Astrocyte of the spinal cord (primary cell): ENCODE data around the gene OSBPL7.

Experiments
- DNase-seq: peaks from one replicate; pipeline ENCODE4 v3.0.0; 2011; ENCODE audit warnings: low read depth, low spot score
- H3K4me3 ChIP-seq: 2 replicates; pipeline ENCODE4 v1.5.1; 2011; ENCODE audit warnings: low read depth, mild to moderate bottlenecking, low read length, moderate library complexity
- in situ Hi-C: cut with HindIII; loops from 2 replicates; pipeline ENCODE4 v1.10.0; 2017; ENCODE audit warnings: low sequenced_read_pairs
- TF ChIP-seq, protein P1 (sequence below): IDR thresholded peaks from 2 replicates; pipeline ENCODE4 v1.5.1; 2012; ENCODE audit warnings: low read depth, mild to moderate bottlenecking, low read length, inconsistent platforms

The OSBPL7 gene

DNA sequence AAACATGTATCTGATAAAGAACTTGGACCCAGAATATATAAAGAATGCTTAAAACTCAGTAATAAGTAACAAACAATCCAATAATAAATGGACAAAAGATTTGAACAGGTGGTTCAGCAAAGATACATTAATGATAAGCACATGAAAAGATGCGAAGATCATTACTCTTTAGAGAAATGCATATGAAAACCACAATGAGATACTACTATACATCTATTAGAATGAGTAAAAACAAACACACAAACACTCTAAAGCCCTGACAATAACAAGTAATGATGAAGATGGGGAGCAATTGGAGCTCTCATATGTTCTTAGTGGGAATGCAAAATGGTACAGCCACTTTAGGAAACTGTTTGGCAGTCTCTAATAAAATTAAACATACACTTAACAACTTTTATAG lies 29.1 kb downstream of the OSBPL7 start:
- in situ Hi-C loops, result no loop called here
- TF ChIP-seq, protein P1, sequence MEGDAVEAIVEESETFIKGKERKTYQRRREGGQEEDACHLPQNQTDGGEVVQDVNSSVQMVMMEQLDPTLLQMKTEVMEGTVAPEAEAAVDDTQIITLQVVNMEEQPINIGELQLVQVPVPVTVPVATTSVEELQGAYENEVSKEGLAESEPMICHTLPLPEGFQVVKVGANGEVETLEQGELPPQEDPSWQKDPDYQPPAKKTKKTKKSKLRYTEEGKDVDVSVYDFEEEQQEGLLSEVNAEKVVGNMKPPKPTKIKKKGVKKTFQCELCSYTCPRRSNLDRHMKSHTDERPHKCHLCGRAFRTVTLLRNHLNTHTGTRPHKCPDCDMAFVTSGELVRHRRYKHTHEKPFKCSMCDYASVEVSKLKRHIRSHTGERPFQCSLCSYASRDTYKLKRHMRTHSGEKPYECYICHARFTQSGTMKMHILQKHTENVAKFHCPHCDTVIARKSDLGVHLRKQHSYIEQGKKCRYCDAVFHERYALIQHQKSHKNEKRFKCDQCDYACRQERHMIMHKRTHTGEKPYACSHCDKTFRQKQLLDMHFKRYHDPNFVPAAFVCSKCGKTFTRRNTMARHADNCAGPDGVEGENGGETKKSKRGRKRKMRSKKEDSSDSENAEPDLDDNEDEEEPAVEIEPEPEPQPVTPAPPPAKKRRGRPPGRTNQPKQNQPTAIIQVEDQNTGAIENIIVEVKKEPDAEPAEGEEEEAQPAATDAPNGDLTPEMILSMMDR, result no peak
- no peak overlapping the region for H3K4me3 ChIP-seq
- DNase-seq, result no peak

DNA sequence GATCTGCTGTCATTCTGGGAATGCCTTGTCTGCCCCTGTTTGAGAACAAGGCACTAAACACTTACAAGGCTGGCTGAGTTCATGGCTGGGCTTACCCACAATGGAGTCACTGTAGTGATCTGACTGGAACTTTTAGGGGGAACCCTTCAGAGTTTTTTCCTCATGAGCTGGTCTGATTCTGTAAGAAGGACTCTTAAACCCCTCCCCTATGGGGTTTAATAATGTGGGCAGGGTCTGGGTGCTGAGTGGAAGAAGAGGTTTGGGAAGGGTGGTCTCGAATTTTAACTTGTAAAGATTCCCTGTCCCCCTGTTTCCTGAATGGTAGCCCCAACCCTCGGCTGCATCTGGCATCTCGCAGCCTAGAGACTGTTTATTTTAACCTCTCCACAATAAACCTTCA lies 30.6 kb downstream of the OSBPL7 start:
- TF ChIP-seq, protein P1, result no peak
- in situ Hi-C loops, result no loop called here
- no peak for DNase-seq
- no peak overlapping the region for H3K4me3 ChIP-seq

DNA sequence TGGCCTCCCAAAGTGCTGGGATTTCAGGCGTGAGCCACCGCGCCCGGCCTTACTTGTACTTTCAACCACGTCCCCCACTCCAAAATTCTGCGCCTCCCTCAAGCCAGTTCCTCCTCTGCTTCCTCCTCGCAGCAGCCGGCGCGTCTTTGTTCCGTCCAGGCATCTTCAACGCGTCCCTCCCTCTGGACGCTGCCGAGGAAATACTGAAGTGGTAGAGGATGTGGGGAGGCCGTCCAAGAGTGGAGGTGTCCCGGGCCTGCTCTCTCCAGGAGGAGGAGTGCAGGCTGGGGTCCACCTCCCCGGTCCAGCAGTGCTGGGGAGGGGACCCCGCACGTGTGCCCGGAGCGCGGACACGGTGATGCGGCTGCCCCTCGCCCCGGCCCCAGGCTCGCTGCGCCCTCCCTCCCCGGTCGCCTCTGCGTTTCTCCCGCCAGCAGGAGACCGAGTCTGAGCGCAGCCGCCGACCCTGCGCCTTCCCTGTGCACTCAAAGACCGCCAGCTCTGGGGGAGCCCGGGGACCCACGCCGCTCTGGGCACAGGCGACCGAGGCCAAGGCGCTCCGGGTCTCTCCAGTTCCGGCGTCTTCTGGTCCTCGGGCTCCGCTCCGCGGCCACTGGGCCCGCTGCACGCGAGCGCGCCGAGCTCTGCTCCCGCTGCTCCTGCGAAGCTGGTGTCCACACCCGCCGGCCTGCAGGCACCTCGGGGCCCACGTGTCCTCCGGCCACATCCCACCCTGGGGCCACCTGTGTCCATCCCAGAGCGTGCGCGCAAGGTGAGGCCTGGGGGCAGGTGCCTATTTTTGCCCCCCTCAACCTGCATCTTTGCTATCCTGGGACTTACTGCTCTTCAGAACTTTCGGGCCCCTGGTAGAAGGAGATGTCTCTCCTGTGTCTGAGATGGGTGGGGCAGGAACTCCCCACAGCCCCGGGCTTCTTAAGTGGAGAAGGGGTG lies 31.7 kb downstream of the OSBPL7 start:
- TF ChIP-seq, protein P1, result peak; percentile 54
- in situ Hi-C loops, result no loop called here
- DNase-seq, result peak; percentile 31
- H3K4me3 ChIP-seq, result no peak overlapping the region

DNA sequence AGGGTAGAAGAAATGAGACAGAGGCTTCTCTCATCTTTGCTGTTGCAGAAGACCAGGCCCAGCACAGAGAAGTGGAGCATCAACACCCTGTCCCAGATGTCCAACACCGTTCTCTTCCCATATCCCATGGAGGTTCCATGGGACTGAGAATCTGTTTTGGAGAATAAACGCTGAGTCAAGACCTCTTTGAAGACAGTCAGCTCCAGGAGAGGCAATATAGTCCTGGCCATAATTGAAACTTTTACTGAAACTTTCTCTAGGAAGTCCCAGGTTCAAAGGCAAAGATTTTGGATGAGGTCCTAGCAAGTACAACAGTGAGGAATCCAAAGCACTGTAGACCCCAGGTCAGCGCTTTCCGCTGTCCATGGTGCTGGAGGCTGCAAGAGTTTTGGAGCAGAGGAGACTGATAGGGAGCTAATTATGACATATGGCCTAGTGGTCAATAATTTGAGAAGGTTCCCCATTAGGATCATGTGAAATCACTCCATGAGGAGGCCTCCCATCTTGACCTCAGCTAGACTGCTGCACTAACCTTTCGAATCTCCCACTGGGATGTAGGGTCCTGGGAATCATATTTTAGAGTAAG lies 36.0 kb downstream of the OSBPL7 start:
- in situ Hi-C loops, result no loop called here
- no peak overlapping the region for H3K4me3 ChIP-seq
- TF ChIP-seq, protein P1, result no peak
- DNase-seq, result peak; percentile 28

DNA sequence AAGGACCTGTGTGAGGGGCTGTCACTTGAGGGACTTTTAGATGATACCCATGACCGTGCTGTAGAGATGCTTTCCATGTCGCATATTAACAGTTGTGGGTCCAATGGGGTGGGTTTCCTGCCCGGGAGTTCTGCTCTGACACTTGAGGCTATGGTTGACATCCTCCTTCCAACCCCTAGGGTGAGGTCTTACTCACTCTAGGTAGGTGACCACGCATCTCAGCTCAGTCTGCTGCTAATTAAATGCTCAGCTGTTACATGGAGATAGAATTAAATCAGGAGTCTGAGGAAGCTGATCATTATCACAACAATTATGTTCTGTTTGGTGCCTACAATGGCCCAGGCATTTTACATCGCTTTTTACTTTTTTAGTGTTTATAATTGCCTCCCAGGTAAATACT lies 40.2 kb downstream of the OSBPL7 start:
- no peak for DNase-seq
- no peak overlapping the region for H3K4me3 ChIP-seq
- TF ChIP-seq, protein P1, result no peak
- in situ Hi-C loops, result no loop called here

DNA sequence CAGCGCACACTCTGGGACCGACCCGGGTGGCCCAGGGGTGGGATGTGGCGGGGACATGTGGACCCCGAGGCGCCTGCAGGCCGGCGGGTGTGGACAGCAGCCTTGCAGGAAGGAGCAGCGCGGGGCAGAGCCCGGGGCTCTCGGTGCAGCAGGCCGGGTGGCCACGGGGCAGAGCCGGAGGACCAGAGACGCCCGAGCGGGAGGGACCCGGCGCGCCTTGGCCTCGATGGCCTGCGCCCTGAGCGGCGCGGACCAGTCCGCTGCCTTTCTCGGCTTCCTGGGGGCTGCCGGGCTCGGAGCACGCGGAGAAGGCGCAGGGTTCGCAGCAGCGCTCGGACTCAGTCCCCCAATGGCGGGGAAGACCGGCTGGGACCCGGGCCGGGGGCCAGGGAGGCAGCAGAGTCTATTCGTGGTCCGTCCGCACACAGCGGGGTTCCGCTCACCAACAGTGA lies 43.4 kb downstream of the OSBPL7 start:
- DNase-seq, result no peak
- TF ChIP-seq, protein P1, result no peak
- in situ Hi-C loops, result no loop called here
- no peak overlapping the region for H3K4me3 ChIP-seq
